Panc1 (cell line): Measurements from ENCODE around the gene STK39. TPM values are rescaled to one million over a fixed set of nuclear protein-coding genes. Genes with fewer than 3 reads are reported as not detected.

Experiments used
- ATAC-seq: fragments of 200-7000 bp; cut with Tn5 transposase; 2 replicates; pipeline ENCODE4 v1.9.1; 2020; ENCODE audit warnings: mild to moderate bottlenecking, moderate library complexity
- BruUV-seq: library from RNA; stranded (reverse); fragments of 400-500 nt; replicated peaks from 2 replicates; lab custom pipeline; 2021; lab: Mats Ljungman, UMichigan
- CTCF ChIA-PET: fragments of 300-600 bp; sonication (Branson Sonifier 250); formaldehyde crosslinking; loops from one replicate; lab custom pipeline; 2022; ENCODE audit warnings: antibody characterized with exemption; lab: Charles Lee
- POLR2A ChIA-PET: fragments of 300-600 bp; sonication (Branson Sonifier 250); formaldehyde crosslinking; loops from one replicate; lab custom pipeline; 2022; ENCODE audit warnings: antibody characterized with exemption; lab: Charles Lee
- DNase-seq: peaks from one replicate; pipeline ENCODE4 v3.0.0-alpha.2; 2010; ENCODE audit warnings: low read depth, low spot score
- H3K27ac ChIP-seq: 2 replicates; pipeline ENCODE4 v1.5.1; 2011; ENCODE audit warnings: mild to moderate bottlenecking, low read length, inconsistent platforms
- H3K27me3 ChIP-seq: fragments of 200-500 bp; sonication (Bioruptor generic); 2 replicates; pipeline ENCODE4 v1.6.0; 2014; ENCODE audit warnings: low read length, inconsistent platforms; ENCODE audit not compliant: control insufficient read depth, insufficient read depth
- H3K36me3 ChIP-seq: fragments of 200-500 bp; sonication (Bioruptor generic); 2 replicates; pipeline ENCODE4 v1.5.1; 2014; ENCODE audit warnings: inconsistent platforms, mild to moderate bottlenecking, low read length, moderate library complexity; ENCODE audit not compliant: control insufficient read depth, insufficient read depth
- H3K4me1 ChIP-seq: 2 replicates; pipeline ENCODE4 v1.5.1; 2011; ENCODE audit warnings: inconsistent platforms, mild to moderate bottlenecking, low read length, moderate library complexity; ENCODE audit not compliant: control insufficient read depth, insufficient read depth
- H3K4me3 ChIP-seq, 2 experiments: 2 replicates each; pipeline ENCODE4 v1.5.1; 2011 to 2012; ENCODE audit warnings: low read depth in 2 of 2, low read length in 2 of 2, mild to moderate bottlenecking in 2 of 2, inconsistent platforms in 1 of 2, moderate library complexity in 1 of 2
- H3K9me3 ChIP-seq: fragments of 200-500 bp; sonication (Bioruptor generic); 2 replicates; pipeline ENCODE4 v1.5.1; 2014; ENCODE audit warnings: low read depth, mild to moderate bottlenecking, inconsistent platforms, low read length, moderate library complexity; ENCODE audit not compliant: control insufficient read depth, insufficient read depth
- POLR2AphosphoS5 ChIP-seq: IDR thresholded peaks from 2 replicates; pipeline ENCODE4 v1.6.1; 2012; ENCODE audit warnings: mild to moderate bottlenecking, low read depth, low read length, moderate library complexity
- REST ChIP-seq, 2 experiments: IDR thresholded peaks; 2 replicates each; pipeline ENCODE4 v1.6.1; 2011 to 2012; ENCODE audit warnings: low read depth in 2 of 2, control low read depth in 1 of 2, low read length in 1 of 2, mild to moderate bottlenecking in 1 of 2, moderate library complexity in 1 of 2; ENCODE audit not compliant: insufficient read depth in 1 of 2
- SIN3A ChIP-seq: IDR thresholded peaks from 2 replicates; pipeline ENCODE4 v1.6.1; 2012; ENCODE audit warnings: low read depth, mild to moderate bottlenecking, low read length, moderate library complexity, borderline replicate concordance; ENCODE audit not compliant: insufficient read depth
- TCF7L2 ChIP-seq: IDR thresholded peaks from 2 replicates; pipeline ENCODE4 v1.6.1; 2011; ENCODE audit warnings: mild to moderate bottlenecking, low read depth, low read length, inconsistent platforms
- in situ Hi-C: cut with HindIII; loops from 2 replicates; pipeline ENCODE4 v1.10.0; 2016; ENCODE audit warnings: low sequenced_read_pairs, low pct_unique_long_range_greater_than_20kb
- intact Hi-C: fragments of 100-400 bp; cut with micrococcal nuclease; formaldehyde crosslinking; loops from one replicate; pipeline ENCODE4 v1.10.0; 2022; ENCODE audit not compliant: unreplicated experiment
- total RNA-seq: library from RNA; stranded (reverse); gene quantifications from one replicate; pipeline ENCODE4 v1.2.1, GENCODE V29; 2021; ENCODE audit not compliant: unreplicated experiment
- TF ChIP-seq, protein P1 (sequence below): fragments of 450-650 bp; IDR thresholded peaks from 2 replicates; pipeline ENCODE4 v1.5.1; 2017; ENCODE audit warnings: mild to moderate bottlenecking

STK39 gene
- total RNA-seq, 1 experiment from 2014 or later: 14.0 TPM

GRCh38 chr2:168174756-168175155, 72.6 kb downstream of the STK39 start:
- no peaks in the 10 kb centered on the region for H3K4me1 ChIP-seq
- H3K27ac ChIP-seq: no peak overlapping the region
- CTCF ChIA-PET: no interaction called here
- BruUV-seq: no TSS peak
- ATAC-seq: no peak
- no peaks in the 10 kb centered on the region for H3K36me3 ChIP-seq
- no peaks in the 10 kb centered on the region for H3K9me3 ChIP-seq
- no peak for TF ChIP-seq TCF7L2
- H3K27me3 ChIP-seq: no peaks in the 10 kb centered on the region
- in situ Hi-C loops: no loop called here
- POLR2A ChIA-PET: no interaction called here
- intact Hi-C loops: no loop called here
- H3K4me3 ChIP-seq: no peak overlapping the region
- DNase-seq: no peak

DNA sequence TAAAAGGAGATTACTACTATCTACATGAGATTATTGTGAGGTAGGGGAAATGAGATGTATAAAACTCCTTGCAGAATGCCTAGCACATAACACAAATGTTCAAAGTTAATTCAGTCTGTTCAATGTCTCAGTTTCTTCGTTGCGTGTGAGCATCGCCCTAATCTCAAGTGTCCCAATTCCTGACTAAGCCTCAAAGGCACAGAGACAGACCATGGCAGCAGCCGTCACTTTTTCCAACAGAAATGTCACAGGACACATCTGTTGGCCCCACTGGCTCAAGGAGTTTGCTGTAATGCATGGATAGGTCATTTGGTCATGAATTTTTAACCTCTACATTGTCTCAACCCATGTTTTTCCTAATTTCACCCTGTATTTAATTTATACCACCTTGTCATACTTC, 75.3 kb downstream of the STK39 start:
- no peak for ATAC-seq
- TF ChIP-seq POLR2AphosphoS5: no peak
- no peak for TF ChIP-seq REST (IDR thresholded peaks at IDR 0.05; ENCODE audit: insufficient read depth in 1 of 2, low read depth in 2 of 2, low read length in 1 of 2)
- TF ChIP-seq TCF7L2: no peak
- TF ChIP-seq SIN3A: no peak
- TF ChIP-seq, protein P1, sequence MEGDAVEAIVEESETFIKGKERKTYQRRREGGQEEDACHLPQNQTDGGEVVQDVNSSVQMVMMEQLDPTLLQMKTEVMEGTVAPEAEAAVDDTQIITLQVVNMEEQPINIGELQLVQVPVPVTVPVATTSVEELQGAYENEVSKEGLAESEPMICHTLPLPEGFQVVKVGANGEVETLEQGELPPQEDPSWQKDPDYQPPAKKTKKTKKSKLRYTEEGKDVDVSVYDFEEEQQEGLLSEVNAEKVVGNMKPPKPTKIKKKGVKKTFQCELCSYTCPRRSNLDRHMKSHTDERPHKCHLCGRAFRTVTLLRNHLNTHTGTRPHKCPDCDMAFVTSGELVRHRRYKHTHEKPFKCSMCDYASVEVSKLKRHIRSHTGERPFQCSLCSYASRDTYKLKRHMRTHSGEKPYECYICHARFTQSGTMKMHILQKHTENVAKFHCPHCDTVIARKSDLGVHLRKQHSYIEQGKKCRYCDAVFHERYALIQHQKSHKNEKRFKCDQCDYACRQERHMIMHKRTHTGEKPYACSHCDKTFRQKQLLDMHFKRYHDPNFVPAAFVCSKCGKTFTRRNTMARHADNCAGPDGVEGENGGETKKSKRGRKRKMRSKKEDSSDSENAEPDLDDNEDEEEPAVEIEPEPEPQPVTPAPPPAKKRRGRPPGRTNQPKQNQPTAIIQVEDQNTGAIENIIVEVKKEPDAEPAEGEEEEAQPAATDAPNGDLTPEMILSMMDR: no peak
- Histone ChIP-seq H3K36me3 (no peaks in the 10 kb centered on the region), H3K4me3 (no peak overlapping the region), H3K27me3 (no peaks in the 10 kb centered on the region), H3K4me1 (no peaks in the 10 kb centered on the region), H3K9me3 (no peaks in the 10 kb centered on the region), H3K27ac (no peak overlapping the region)
- in situ Hi-C loops (no loop called here), intact Hi-C loops (no loop called here)
- POLR2A ChIA-PET: no interaction called here
- no TSS peak for BruUV-seq
- CTCF ChIA-PET: no interaction called here
- no peak for DNase-seq

DNA sequence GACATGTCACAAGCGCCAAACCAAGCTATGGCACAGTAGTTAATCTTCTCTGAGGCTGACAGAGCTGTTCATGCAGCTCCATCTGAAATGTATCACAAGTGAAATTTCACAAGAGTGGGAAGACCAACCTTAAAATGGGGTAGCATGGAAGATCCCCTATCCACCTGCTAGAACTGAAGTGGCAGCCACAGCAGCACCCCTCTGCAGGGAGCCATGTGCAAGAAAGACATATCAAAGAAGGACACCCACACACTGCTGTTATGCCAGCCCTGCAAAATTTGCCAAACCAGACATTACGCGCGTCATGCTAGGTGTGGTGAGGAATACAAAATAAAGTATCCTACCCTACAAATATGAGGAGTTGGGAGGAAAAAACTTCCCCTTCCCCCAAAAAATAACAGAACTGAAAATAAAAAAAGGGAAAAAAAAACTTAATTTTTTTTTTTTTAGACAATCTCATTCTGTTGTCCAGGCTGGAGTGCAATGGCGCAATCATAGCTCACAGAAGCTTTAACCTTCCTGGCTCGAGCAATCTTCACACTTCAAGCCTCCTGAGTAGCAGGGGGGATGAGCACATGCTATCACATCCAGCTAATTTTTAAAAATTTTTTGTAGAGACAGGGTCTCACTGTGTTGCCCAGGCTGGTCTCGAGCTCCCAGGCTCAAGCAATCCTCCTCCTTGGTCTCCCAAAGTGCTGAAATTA, 76.2 kb downstream of the STK39 start:
- Histone ChIP-seq H3K36me3 (no peaks in the 10 kb centered on the region), H3K27ac (no peak overlapping the region), H3K4me1 (no peaks in the 10 kb centered on the region), H3K27me3 (no peaks in the 10 kb centered on the region), H3K4me3 (no peak overlapping the region), H3K9me3 (no peaks in the 10 kb centered on the region)
- TF ChIP-seq SIN3A (no peak), POLR2AphosphoS5 (no peak), REST (IDR thresholded peaks at IDR 0.05; ENCODE audit: insufficient read depth in 1 of 2, low read depth in 2 of 2, low read length in 1 of 2) (no peak), TCF7L2 (no peak)
- TF ChIP-seq, protein P1: no peak
- ChIA-PET CTCF (no interaction called here), POLR2A (interaction anchor here (0.7 kb wide), 1 partner anchor 26 kb away, joined by 4 read pairs; no protein-coding TSS in a partner anchor)
- no TSS peak for BruUV-seq
- intact Hi-C loops: no loop called here
- in situ Hi-C loops: no loop called here
- DNase-seq (no peak), ATAC-seq (no peak)
